CD4-positive, alpha-beta T cell treated with Interferon alpha-2 for 1 hour (primary cell): ENCODE measurements around the gene ALPP.

ENCODE experiments used
- DNase-seq, 2 donors: peaks; one replicate each; pipeline ENCODE4 v3.0.0-alpha.2; 2020 to 2022

ALPP gene

DNA sequence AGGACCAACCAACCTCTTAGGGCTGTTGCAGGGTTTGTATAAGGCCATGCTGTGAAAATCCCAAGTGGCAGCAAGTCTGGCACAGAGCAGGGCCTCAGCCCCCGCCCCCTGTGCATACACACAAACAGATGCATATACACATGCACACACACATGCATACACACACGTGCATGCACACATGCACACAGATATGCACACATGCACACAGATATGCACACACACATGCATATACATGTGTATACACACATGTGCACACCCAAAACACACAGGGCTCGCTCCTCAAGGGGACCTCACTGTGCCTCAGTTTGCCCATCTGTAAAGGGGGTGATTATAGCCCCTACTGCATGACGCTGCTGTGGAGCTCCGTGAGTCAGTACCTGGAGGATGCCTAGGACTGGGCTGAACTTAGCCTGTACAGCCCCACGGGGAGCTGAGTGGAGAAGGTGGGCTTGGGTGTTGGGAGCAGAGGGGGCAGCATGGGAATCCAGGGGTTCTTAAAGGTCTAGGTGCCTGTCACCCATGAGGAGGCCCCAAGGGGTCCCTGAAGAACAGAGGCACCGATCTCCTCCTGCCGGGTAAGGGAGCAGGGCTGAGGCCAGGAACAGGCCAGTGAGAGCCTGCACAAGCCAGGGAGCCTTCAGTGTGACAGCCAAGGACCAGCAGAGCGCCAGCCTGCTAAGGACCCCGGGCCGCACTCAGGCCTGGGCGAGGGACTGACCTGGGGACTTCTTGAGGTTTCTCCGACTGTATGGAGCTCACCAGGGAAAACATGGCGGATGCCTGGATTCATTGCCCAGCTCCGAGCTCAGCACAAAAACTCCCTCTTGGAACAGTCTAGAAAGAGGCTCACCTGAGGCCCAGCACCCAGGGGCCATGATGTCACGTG, 53.4 kb downstream of the ALPP start:
- no peak for DNase-seq
